Panc1 (cell line): ENCODE measurements around the gene SERINC3.

Source experiments
- CTCF ChIP-seq: fragments of 450-650 bp; IDR thresholded peaks from 2 replicates; pipeline ENCODE4 v1.5.1; 2017; ENCODE audit warnings: mild to moderate bottlenecking
- POLR2AphosphoS5 ChIP-seq: IDR thresholded peaks from 2 replicates; pipeline ENCODE4 v1.6.1; 2012; ENCODE audit warnings: mild to moderate bottlenecking, low read depth, low read length, moderate library complexity
- REST ChIP-seq, 2 experiments: IDR thresholded peaks; 2 replicates each; pipeline ENCODE4 v1.6.1; 2011 to 2012; ENCODE audit warnings: low read depth in 2 of 2, control low read depth in 1 of 2, low read length in 1 of 2, mild to moderate bottlenecking in 1 of 2, moderate library complexity in 1 of 2; ENCODE audit not compliant: insufficient read depth in 1 of 2
- TCF7L2 ChIP-seq: IDR thresholded peaks from 2 replicates; pipeline ENCODE4 v1.6.1; 2011; ENCODE audit warnings: mild to moderate bottlenecking, low read depth, low read length, inconsistent platforms

GRCh38 chr20:44455126-44455525 is 66.7 kb downstream of the SERINC3 start:
- TF ChIP-seq CTCF: no peak
- no peak for TF ChIP-seq POLR2AphosphoS5
- no peak for TF ChIP-seq TCF7L2
- no peak for TF ChIP-seq REST (IDR thresholded peaks at IDR 0.05; ENCODE audit: insufficient read depth in 1 of 2, low read depth in 2 of 2, low read length in 1 of 2)
